Panc1 (cell line): ENCODE results near the gene POLQ. TPM values are rescaled to one million over a fixed set of nuclear protein-coding genes. Genes with fewer than 3 reads are reported as not detected.

Source experiments
- ATAC-seq: fragments of 200-7000 bp; cut with Tn5 transposase; 2 replicates; pipeline ENCODE4 v1.9.1; 2020; ENCODE audit warnings: mild to moderate bottlenecking, moderate library complexity
- BruUV-seq: library from RNA; stranded (reverse); fragments of 400-500 nt; replicated peaks from 2 replicates; lab custom pipeline; 2021; lab: Mats Ljungman, UMichigan
- CTCF ChIA-PET: fragments of 300-600 bp; sonication (Branson Sonifier 250); formaldehyde crosslinking; loops from one replicate; lab custom pipeline; 2022; ENCODE audit warnings: antibody characterized with exemption; lab: Charles Lee
- POLR2A ChIA-PET: fragments of 300-600 bp; sonication (Branson Sonifier 250); formaldehyde crosslinking; loops from one replicate; lab custom pipeline; 2022; ENCODE audit warnings: antibody characterized with exemption; lab: Charles Lee
- DNase-seq: peaks from one replicate; pipeline ENCODE4 v3.0.0-alpha.2; 2010; ENCODE audit warnings: low read depth, low spot score
- H3K27ac ChIP-seq: 2 replicates; pipeline ENCODE4 v1.5.1; 2011; ENCODE audit warnings: mild to moderate bottlenecking, low read length, inconsistent platforms
- H3K27me3 ChIP-seq: fragments of 200-500 bp; sonication (Bioruptor generic); 2 replicates; pipeline ENCODE4 v1.6.0; 2014; ENCODE audit warnings: low read length, inconsistent platforms; ENCODE audit not compliant: control insufficient read depth, insufficient read depth
- H3K36me3 ChIP-seq: fragments of 200-500 bp; sonication (Bioruptor generic); 2 replicates; pipeline ENCODE4 v1.5.1; 2014; ENCODE audit warnings: inconsistent platforms, mild to moderate bottlenecking, low read length, moderate library complexity; ENCODE audit not compliant: control insufficient read depth, insufficient read depth
- H3K4me1 ChIP-seq: 2 replicates; pipeline ENCODE4 v1.5.1; 2011; ENCODE audit warnings: inconsistent platforms, mild to moderate bottlenecking, low read length, moderate library complexity; ENCODE audit not compliant: control insufficient read depth, insufficient read depth
- H3K4me3 ChIP-seq, 2 experiments: 2 replicates each; pipeline ENCODE4 v1.5.1; 2011 to 2012; ENCODE audit warnings: low read depth in 2 of 2, low read length in 2 of 2, mild to moderate bottlenecking in 2 of 2, inconsistent platforms in 1 of 2, moderate library complexity in 1 of 2
- H3K9me3 ChIP-seq: fragments of 200-500 bp; sonication (Bioruptor generic); 2 replicates; pipeline ENCODE4 v1.5.1; 2014; ENCODE audit warnings: low read depth, mild to moderate bottlenecking, inconsistent platforms, low read length, moderate library complexity; ENCODE audit not compliant: control insufficient read depth, insufficient read depth
- CTCF ChIP-seq: fragments of 450-650 bp; IDR thresholded peaks from 2 replicates; pipeline ENCODE4 v1.5.1; 2017; ENCODE audit warnings: mild to moderate bottlenecking
- POLR2AphosphoS5 ChIP-seq: IDR thresholded peaks from 2 replicates; pipeline ENCODE4 v1.6.1; 2012; ENCODE audit warnings: mild to moderate bottlenecking, low read depth, low read length, moderate library complexity
- REST ChIP-seq, 2 experiments: IDR thresholded peaks; 2 replicates each; pipeline ENCODE4 v1.6.1; 2011 to 2012; ENCODE audit warnings: low read depth in 2 of 2, control low read depth in 1 of 2, low read length in 1 of 2, mild to moderate bottlenecking in 1 of 2, moderate library complexity in 1 of 2; ENCODE audit not compliant: insufficient read depth in 1 of 2
- SIN3A ChIP-seq: IDR thresholded peaks from 2 replicates; pipeline ENCODE4 v1.6.1; 2012; ENCODE audit warnings: low read depth, mild to moderate bottlenecking, low read length, moderate library complexity, borderline replicate concordance; ENCODE audit not compliant: insufficient read depth
- TCF7L2 ChIP-seq: IDR thresholded peaks from 2 replicates; pipeline ENCODE4 v1.6.1; 2011; ENCODE audit warnings: mild to moderate bottlenecking, low read depth, low read length, inconsistent platforms
- in situ Hi-C: cut with HindIII; loops from 2 replicates; pipeline ENCODE4 v1.10.0; 2016; ENCODE audit warnings: low sequenced_read_pairs, low pct_unique_long_range_greater_than_20kb
- intact Hi-C: fragments of 100-400 bp; cut with micrococcal nuclease; formaldehyde crosslinking; loops from one replicate; pipeline ENCODE4 v1.10.0; 2022; ENCODE audit not compliant: unreplicated experiment
- total RNA-seq: library from RNA; stranded (reverse); gene quantifications from one replicate; pipeline ENCODE4 v1.2.1, GENCODE V29; 2021; ENCODE audit not compliant: unreplicated experiment

POLQ gene
- total RNA-seq, 1 experiment from 2014 or later, result 11.9 TPM

GRCh38 chr3:121482660-121483059 lies 63.1 kb downstream of the POLQ start:
- H3K9me3 ChIP-seq, result no peaks in the 10 kb centered on the region
- intact Hi-C loops, result no loop called here
- ChIA-PET POLR2A (no interaction called here), CTCF (no interaction called here)
- TF ChIP-seq REST (IDR thresholded peaks at IDR 0.05; ENCODE audit: insufficient read depth in 1 of 2, low read depth in 2 of 2, low read length in 1 of 2) (no peak), SIN3A (no peak), CTCF (no peak), TCF7L2 (no peak), POLR2AphosphoS5 (no peak)
- no TSS peak for BruUV-seq
- ATAC-seq (no peak), DNase-seq (peak; percentile 47)
- no peaks in the 10 kb centered on the region for H3K27me3 ChIP-seq
- H3K27ac ChIP-seq, result no peak overlapping the region
- no peaks in the 10 kb centered on the region for H3K4me1 ChIP-seq
- in situ Hi-C loops, result no loop called here
- H3K4me3 ChIP-seq, result no peak overlapping the region
- no peaks in the 10 kb centered on the region for H3K36me3 ChIP-seq

- DNase-seq (no peak), ATAC-seq (no peak)
- Histone ChIP-seq H3K4me3 (no peak overlapping the region), H3K36me3 (no peaks in the 10 kb centered on the region), H3K27me3 (no peaks in the 10 kb centered on the region), H3K4me1 (no peaks in the 10 kb centered on the region), H3K27ac (no peak overlapping the region), H3K9me3 (no peaks in the 10 kb centered on the region)
- intact Hi-C loops (no loop called here), in situ Hi-C loops (no loop called here)
- ChIA-PET POLR2A (no interaction called here), CTCF (interaction anchor here (0.6 kb wide), 1 partner anchor 15 kb away, joined by 16 read pairs; no protein-coding TSS in a partner anchor)
- TF ChIP-seq CTCF (no peak), REST (IDR thresholded peaks at IDR 0.05; ENCODE audit: insufficient read depth in 1 of 2, low read depth in 2 of 2, low read length in 1 of 2) (no peak), SIN3A (no peak)
- BruUV-seq, result no TSS peak
These were observed 64.5 kb downstream of the POLQ start for GRCh38 chr3:121481106-121481880.
